Pancreas (tissue), 10 donors: Measurements from ENCODE around the gene DENND2A. TPM values are rescaled to one million over a fixed set of nuclear protein-coding genes. Genes with fewer than 3 reads are reported as not detected.

Experiments
- ATAC-seq, 4 donors: fragments of 200-7000 bp; cut with Tn5 transposase; one replicate each; pipeline versions ENCODE4 v1.8.0 to v1.9.1; 2020; ENCODE audit warnings: mild to moderate bottlenecking in 4 of 4, moderate library complexity in 4 of 4
- DNase-seq, 6 donors: peaks; one replicate each; pipeline ENCODE4 v3.0.0-alpha.2; 2020
- FAIRE-seq: peaks from 2 replicates; lab custom pipeline; 2012; peaks lifted over from hg19 to GRCh38; lab: Jason Lieb, UNC
- H3K27ac ChIP-seq, 4 donors: fragments of 200-600 bp; sonication (generic); 1 replicate in 3 of 4; 2 replicates in 1 of 4; pipeline versions ENCODE4 v1.5.0 to v1.8.0; 2020
- H3K27me3 ChIP-seq, 4 donors: fragments of 200-600 bp; one replicate each; pipeline ENCODE4 v1.8.0; 2021
- H3K36me3 ChIP-seq, 3 donors: fragments of 200-600 bp; sonication (generic) in 1 of 3; one replicate each; pipeline versions ENCODE4 v1.5.0 to v1.8.0; 2020 to 2021
- H3K4me1 ChIP-seq, 3 donors: fragments of 200-600 bp; one replicate each; pipeline ENCODE4 v1.8.0; 2021
- H3K4me3 ChIP-seq, 4 donors: fragments of 200-600 bp; sonication (generic) in 2 of 4; one replicate each; pipeline versions ENCODE4 v1.5.0 to v1.8.0; 2020 to 2021
- H3K9me3 ChIP-seq, 4 donors: fragments of 200-600 bp; one replicate each; pipeline ENCODE4 v1.8.0; 2021
- CTCF ChIP-seq, 4 donors: fragments of 200-600 bp; sonication (generic) in 3 of 4; IDR thresholded peaks; one replicate each; pipeline versions ENCODE4 v1.5.0 to v1.8.0; 2021; ENCODE audit warnings: antibody characterized with exemption in 4 of 4
- WGBS, 2 donors: extraction: QIAGEN DNeasy Blood & Tissue Kit; methylation state at CpG; one replicate each; pipeline ENCODE4 v1.1.7; 2013; 5-methylcytosine and 5-hydroxymethylcytosine counted together
- intact Hi-C, 3 donors: fragments of 100-400 bp; cut with DNase I; formaldehyde crosslinking; loops; one replicate each; pipeline versions ENCODE4 v1.11.1 to v1.14.2; 2022
- polyA plus RNA-seq, 2 donors: library from polyadenylated mRNA; stranded (reverse); fragments of 200-250 nt; gene quantifications; one replicate each; pipeline ENCODE4 v1.2.3, GENCODE V29; 2013
- total RNA-seq, 6 donors: library from RNA; stranded (reverse); fragmentation: NEBNext Ultra II Directional in 4 of 6; extraction: Animal tissue kit (Norgen Biotek cat#: 25700) in 4 of 6; gene quantifications; one replicate each; pipeline versions ENCODE4 v1.2.1 to v1.2.4, GENCODE V29; 2021 to 2023
- donor health status: healthy with polysubstance abuse.
- donor health status: DM: no; HTN: no; CAD: no; lungs with moderate emphysema.
- donor health status: DM: no; HTN: no; CAD: no.
- donor health status: control.
- donor health status: control.
- donor health status: Bipolar disorder and iron deficiency.
- donor health status: DM: yes; HTN: yes; CAD: no.
- donor health status: DM: no; HTN: no; CAD: no.
- donor health status: DM: no; HTN: no; CAD: no.
- donor health status: DM: yes; HTN: yes; CAD: no.

DENND2A gene
- total and polyA plus RNA-seq, 8 donors, result 1.1 to 5.0 (median 1.8) TPM

- intact Hi-C loops, result loop anchor here in 1 of 3 donors (10.0 kb wide), 1 partner anchor 65 kb away; no protein-coding TSS in a partner anchor
- ATAC-seq (no peak), FAIRE-seq (no peak), DNase-seq (no peak)
- no peaks in the 10 kb centered on the region for H3K9me3 ChIP-seq
- 85 to 90% methylated on average over 2 of the region's 2 CpGs for WGBS, 2 donors
- no peaks in the 10 kb centered on the region for H3K27me3 ChIP-seq
- no peak overlapping the region for H3K27ac ChIP-seq
- H3K36me3 ChIP-seq, result no peaks in the 10 kb centered on the region
- H3K4me3 ChIP-seq, result no peak overlapping the region
- H3K4me1 ChIP-seq, result no peaks in the 10 kb centered on the region
- no peak for TF ChIP-seq CTCF (IDR thresholded peaks at IDR 0.05)
Observed at GRCh38 chr7:140609646-140610045, 31.0 kb downstream of the DENND2A start.

DNA sequence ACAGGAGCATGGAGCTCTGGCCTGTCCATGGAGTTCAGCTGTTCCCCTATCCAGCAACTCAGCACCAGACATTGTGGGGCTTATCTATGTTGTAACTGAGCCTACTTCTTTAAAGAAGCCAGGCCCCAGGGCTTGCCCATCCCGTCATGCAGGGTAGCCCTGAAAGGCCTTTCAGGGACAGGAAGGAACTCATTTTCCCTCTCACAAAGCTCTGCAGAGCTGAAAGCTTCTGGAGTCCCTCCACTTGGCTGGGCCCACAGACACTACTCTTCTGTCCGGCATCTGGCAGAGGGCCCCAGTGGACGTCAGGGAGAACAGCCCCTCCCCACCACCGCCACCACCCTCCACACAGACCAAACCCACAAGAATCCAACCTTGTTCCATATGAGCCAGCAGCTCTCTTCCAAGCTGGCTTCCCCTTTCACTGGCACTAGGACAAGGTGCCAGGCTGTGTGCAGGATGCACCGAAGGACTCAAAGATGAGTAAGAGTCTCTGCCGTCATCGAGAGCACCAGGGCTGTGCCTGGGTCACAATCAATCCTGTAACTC, 33.1 kb downstream of the DENND2A start:
- 75 to 79% methylated on average over 7 of the region's 7 CpGs for WGBS, 2 donors
- FAIRE-seq (no peak), DNase-seq (peak in 2 of 6 donors; percentile 6 to 31)

DNA sequence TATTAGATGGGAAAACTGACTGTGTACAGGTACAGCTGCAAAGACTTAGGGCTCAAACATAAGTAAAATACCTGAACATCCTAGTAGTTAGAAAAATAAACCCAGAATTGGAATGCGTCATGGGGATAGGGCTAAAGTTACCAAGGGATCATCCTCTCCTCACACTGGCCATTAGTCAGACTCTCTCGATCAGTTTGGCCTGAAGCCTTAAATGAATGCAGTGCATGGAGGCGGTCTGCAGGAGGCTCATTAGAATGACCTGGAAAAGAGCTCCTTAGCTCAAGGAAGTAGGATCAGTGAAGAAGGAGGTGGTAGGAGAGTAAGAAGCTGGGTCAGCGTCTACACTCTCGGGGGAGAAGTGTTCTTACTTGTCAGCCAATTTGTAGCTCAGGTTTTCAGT, 35.3 kb downstream of the DENND2A start:
- Histone ChIP-seq H3K9me3 (no peaks in the 10 kb centered on the region), H3K36me3 (no peaks in the 10 kb centered on the region), H3K4me3 (no peak overlapping the region), H3K27ac (no peak overlapping the region), H3K27me3 (no peaks in the 10 kb centered on the region), H3K4me1 (no peaks in the 10 kb centered on the region)
- WGBS, 2 donors, result 84 to 89% methylated on average over 5 of the region's 5 CpGs
- intact Hi-C loops, result loop anchor here in 1 of 3 donors (10.0 kb wide), 1 partner anchor 61 kb away; no protein-coding TSS in a partner anchor
- DNase-seq (no peak), ATAC-seq (no peak), FAIRE-seq (no peak)
- no peak for TF ChIP-seq CTCF (IDR thresholded peaks at IDR 0.05)

More for the DNA sequence above, 33.1 kb downstream of the DENND2A start:
- intact Hi-C loops, result loop anchor here in 1 of 3 donors (10.0 kb wide), 1 partner anchor 63 kb away; no protein-coding TSS in a partner anchor
- no peak overlapping the region for H3K4me3 ChIP-seq
- no peaks in the 10 kb centered on the region for H3K9me3 ChIP-seq
- H3K27me3 ChIP-seq, result no peaks in the 10 kb centered on the region
- peak in 3 of 4 donors; percentile 11 to 39 (median 37) for ATAC-seq
- H3K27ac ChIP-seq, result no peak overlapping the region
- no peaks in the 10 kb centered on the region for H3K4me1 ChIP-seq
- TF ChIP-seq CTCF (IDR thresholded peaks at IDR 0.05), result no peak
- H3K36me3 ChIP-seq, result no peaks in the 10 kb centered on the region

DNA sequence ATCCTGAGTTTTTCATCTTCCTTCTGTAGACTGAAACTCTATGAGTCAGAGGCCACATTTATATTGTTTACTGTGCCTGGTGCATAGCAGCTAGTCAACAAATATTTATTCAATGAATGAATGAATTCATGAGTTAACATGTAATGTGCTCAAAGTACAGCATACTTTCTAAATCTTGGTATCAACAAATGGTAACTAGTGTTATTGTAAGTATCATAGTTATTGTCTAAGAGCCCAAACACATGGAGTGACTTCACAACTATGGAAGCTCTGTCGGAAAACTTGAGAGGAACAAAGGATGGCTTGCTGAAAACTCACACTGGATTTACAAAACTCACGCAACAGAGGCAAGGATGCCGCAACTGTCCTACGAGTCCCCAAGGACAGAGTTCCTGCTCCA, 35.9 kb downstream of the DENND2A start:
- intact Hi-C loops, result loop anchor here in 1 of 3 donors (10.0 kb wide), 1 partner anchor 60 kb away; no protein-coding TSS in a partner anchor
- Histone ChIP-seq H3K4me1 (no peaks in the 10 kb centered on the region), H3K9me3 (no peaks in the 10 kb centered on the region), H3K36me3 (no peaks in the 10 kb centered on the region), H3K4me3 (no peak overlapping the region), H3K27ac (no peak overlapping the region), H3K27me3 (no peaks in the 10 kb centered on the region)
- 89 to 94% methylated on average over 4 of the region's 4 CpGs for WGBS, 2 donors
- DNase-seq (no peak), ATAC-seq (no peak), FAIRE-seq (no peak)
- TF ChIP-seq CTCF (IDR thresholded peaks at IDR 0.05), result no peak

GRCh38 chr7:140604076-140604475, 36.5 kb downstream of the DENND2A start:
- Histone ChIP-seq H3K27me3 (no peaks in the 10 kb centered on the region), H3K4me1 (no peaks in the 10 kb centered on the region), H3K27ac (no peak overlapping the region), H3K9me3 (no peaks in the 10 kb centered on the region), H3K4me3 (no peak overlapping the region), H3K36me3 (no peaks in the 10 kb centered on the region)
- no peak for ATAC-seq
- WGBS, 2 donors, result 89 to 98% methylated on average over 7 of the region's 7 CpGs
- intact Hi-C loops, result loop anchor here in 1 of 3 donors (10.0 kb wide), 1 partner anchor 59 kb away; no protein-coding TSS in a partner anchor
- TF ChIP-seq CTCF (IDR thresholded peaks at IDR 0.05), result no peak
- FAIRE-seq, result no peak
- DNase-seq, result no peak
